Parietal lobe (tissue), 1 donor: ENCODE results near the gene TEX38. TPM values are rescaled to one million over a fixed set of nuclear protein-coding genes. Genes with fewer than 3 reads are reported as not detected.

Experiments
- total RNA-seq: library from RNA; depleted of rRNA; stranded (reverse); fragments of >200 nt; gene quantifications from one replicate; pipeline ENCODE4 v1.2.3, GENCODE V29; 2014

TEX38 gene
- total RNA-seq = not detected

DNA sequence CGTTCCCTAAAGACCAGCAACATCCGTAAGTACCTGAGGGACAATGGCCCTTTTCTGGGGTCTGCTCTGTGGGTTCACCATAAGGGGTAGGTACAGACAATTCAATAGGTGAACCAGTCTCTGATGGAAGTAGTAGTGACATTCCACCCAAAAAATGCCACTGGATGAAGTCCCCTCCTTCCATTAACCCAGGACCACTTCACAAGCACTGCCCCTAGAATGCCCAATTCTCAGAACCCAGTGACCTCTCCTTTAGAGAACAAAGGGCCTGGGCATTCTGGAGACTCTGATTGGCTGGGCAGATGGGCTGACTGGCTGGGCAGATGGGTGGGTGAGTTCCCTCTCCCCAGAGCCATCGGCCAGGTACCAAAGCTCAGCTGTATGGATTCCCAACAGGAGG is at the start of gene TEX38:
TSS of gene TEX38 (plus strand) at position 301 of the 400 bp plus-strand sequence. CDS start at position 382, 81 bp downstream.

DNA sequence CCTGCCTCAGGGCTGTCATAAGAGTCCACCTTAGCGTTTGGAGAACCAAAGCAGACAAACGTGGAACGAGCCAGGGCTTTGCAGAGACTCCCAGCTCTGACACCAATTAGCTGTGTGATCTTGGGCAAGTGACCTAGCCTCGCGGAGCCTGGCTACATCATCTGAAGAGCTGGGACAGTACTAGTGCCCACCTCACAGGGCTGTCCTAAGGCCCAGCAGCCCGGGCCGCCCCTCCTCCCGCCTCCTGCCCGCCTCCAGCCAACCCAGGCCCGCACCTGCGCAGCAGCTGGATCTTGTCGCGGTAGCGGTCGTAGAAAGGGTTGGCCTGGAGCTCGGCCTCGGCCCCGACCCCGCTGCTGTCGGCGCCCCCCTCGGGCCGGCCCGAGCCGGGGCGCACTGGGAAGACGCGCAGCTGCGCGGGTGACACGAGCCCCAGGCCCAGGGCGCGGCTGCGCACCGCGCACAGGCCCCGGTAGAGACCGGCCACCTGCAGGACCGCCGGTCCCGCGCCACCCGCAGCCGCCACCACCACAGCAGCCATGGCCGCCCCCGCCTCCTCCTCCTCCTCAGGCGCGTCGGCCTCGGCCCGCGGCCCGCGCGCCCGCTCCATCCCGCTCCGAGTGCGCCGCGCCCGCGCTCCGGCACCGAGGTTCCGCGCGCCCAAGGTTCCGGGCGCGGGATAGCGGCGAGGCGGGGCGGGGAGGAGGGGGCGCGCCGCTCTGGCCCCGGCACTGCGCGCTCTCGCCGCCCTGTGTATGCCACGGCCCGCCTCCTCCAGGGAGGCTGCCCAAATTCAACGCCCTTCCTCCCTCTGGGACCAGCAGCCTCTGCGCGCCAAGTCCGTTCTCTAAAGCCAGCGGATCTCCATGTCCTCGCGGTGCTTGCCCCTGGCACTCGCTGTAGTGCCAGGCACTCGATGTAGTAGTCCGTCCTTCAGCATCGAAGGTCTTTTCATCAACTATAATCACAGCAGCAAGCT is 3.6 kb upstream of the TEX38 start, which contains the start of gene ATPAF1:
TSS of gene ATPAF1 (minus strand) at position 583 of the 979 bp plus-strand sequence. CDS start at position 541, 42 bp downstream.

DNA sequence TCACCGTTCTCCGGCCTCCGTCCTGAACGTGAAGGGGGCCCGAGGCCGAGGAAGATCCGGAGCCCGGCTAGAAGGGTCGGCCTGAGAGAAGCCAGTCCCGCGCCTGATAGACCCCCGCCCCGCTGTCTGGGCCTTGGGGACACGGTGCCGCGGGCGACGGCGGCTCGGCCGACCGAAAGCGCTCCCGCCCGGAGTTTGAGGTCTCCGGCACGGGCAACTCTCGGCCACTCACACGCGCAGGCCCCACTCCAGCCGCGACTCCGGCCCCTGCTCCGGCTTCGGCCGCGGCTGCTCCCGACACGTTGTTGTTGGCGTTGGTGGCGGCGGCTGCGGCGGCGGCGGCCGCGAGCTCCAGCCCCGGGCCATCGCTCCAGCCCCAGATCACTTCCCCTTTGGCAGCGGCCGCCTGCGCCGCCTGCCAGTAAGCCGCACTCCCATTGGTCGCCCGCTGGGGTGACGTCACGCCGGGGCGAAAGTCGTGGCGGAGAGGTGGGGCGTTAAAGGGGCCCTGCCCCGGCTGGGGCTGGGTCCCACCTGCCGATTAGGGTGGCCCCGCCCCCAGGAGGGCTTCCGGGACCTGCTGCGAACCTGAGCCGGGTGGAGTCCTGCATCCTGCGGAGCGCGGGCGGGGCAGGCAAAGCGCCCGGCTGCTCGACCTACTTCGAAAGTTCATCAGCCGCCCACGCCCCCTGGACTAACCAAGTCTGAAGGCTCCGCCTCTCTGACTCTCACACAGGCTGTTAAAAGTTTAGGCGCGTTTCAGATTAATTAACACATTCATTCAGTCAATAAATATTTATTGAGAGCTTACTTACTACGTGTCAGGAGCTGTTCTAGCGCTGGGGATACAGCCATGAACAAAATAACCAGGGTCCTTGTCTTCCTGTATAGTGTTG is 47.3 kb downstream of the TEX38 start, which contains the start of gene EFCAB14:
TSS of gene EFCAB14 (minus strand) at position 388 of the 896 bp plus-strand sequence. CDS start 1,027 bp downstream, outside the sequence.

Other genes starting within 250 kb of the TEX38 start
- gene DMBX1, start 182.0 kb upstream of the TEX38 start, total RNA-seq = not detected
- not detected for gene KNCN, start 120.2 kb upstream of the TEX38 start, total RNA-seq
- 21.9 TPM for gene MKNK1, start 67.6 kb upstream of the TEX38 start, total RNA-seq
- gene MOB3C, start 55.0 kb upstream of the TEX38 start, total RNA-seq = 2.8 TPM
- gene ATPAF1, start 3.5 kb upstream of the TEX38 start, total RNA-seq = 42.6 TPM
- gene EFCAB14, start 47.3 kb downstream of the TEX38 start, total RNA-seq = 24.1 TPM
- not detected for gene CYP4B1, start 127.2 kb downstream of the TEX38 start, total RNA-seq